NCI-H1048 (cell line): ENCODE data around the gene BCAS3.

Experiments used
- DNase-seq: peaks from one replicate; lab custom pipeline; 2025; lab: John Stamatoyannopoulos, UW

Gene BCAS3

GRCh38 chr17:61363601-61364462 is 686.2 kb downstream of the BCAS3 start:
- no peak for DNase-seq

- DNase-seq = no peak
Measured at GRCh38 chr17:61364463-61364846, 686.8 kb downstream of the BCAS3 start.

- DNase-seq = no peak
Measured at GRCh38 chr17:61366076-61366714, 688.5 kb downstream of the BCAS3 start.

GRCh38 chr17:61366715-61367413 is 689.2 kb downstream of the BCAS3 start:
- DNase-seq = no peak

GRCh38 chr17:61368049-61368831 is 690.6 kb downstream of the BCAS3 start:
- no peak for DNase-seq

GRCh38 chr17:61368832-61369450 is 691.3 kb downstream of the BCAS3 start:
- no peak for DNase-seq

GRCh38 chr17:61369751-61370150 is 692.1 kb downstream of the BCAS3 start:
- no peak for DNase-seq

- no peak for DNase-seq
Measured at GRCh38 chr17:61371179-61371578, 693.5 kb downstream of the BCAS3 start.

- no peak for DNase-seq
Measured at GRCh38 chr17:61371606-61372005, 694.0 kb downstream of the BCAS3 start.

- DNase-seq = no peak
Measured at GRCh38 chr17:61372436-61372835, 694.8 kb downstream of the BCAS3 start.

DNA sequence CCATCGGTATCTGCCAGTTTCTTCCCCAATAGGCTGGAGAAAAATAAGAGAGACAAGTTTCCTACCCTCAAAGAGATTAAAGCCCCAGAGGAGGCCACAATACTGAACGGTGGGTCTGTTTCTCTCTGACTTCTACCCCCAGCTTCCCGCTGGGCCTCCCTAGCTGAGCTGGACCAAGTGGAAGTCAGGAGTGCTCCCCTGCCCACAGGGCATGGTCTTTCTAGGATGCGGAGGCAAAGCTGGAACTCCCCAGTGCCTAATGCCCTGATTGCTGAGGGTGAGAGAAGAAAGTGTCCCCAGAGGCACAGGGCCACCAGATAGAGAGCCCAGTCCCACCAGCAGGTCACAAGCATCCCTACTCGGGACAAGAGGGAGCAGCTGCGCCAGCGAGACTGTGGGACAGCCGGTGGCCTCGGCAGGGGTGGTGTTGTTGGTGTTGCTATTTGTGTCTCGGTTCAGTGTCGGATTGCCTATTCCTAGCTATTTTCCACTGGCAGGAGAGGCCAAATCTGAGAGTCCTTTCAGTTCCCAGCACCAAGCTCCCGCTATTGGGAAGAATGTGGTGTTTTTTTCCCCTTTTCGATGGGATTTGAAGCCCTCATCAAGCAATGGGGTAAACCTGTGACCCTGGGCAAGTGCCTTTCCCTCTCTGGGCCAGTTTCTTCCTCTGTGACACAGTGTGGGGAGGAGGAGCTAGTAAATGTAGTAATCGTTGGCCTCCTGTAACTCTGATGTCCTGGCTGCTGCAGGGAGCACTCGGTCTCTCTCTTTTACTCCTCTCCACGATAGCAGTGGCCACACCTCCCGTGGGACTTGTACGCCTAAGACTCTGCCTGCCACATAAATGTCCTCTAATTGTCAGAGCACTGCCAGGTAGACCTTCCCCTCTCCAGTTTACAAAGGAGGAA is 699.5 kb downstream of the BCAS3 start:
- no peak for DNase-seq

- no peak for DNase-seq
Measured at GRCh38 chr17:61378658-61379456, 701.2 kb downstream of the BCAS3 start.

- no peak for DNase-seq
Measured at GRCh38 chr17:61379457-61380216, 702.0 kb downstream of the BCAS3 start.

- no peak for DNase-seq
Measured at GRCh38 chr17:61380217-61380835, 702.7 kb downstream of the BCAS3 start.

- DNase-seq = no peak
Measured at GRCh38 chr17:61380836-61381525, 703.3 kb downstream of the BCAS3 start.

DNA sequence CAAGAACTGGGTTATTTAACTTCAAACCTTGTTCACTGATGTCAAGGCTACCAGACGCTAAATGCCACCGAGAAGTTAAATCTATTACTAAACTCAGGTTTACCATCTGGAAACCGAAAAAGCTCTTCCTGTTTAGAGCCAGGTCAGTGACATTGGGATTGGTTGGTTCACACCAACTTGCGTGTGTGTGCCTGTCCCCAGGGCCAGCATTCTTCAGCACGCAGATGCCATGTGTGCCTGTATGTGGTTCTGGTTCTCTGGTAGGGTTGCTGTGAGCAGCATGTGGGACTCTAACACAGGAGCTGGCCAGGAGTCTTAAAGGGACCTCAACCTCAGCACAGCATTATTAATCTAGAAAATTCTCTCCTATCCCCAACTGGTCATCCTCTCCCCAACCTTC is 703.9 kb downstream of the BCAS3 start:
- DNase-seq = no peak

GRCh38 chr17:61382796-61383688 is 705.4 kb downstream of the BCAS3 start:
- DNase-seq = no peak
